NCI-H460 (cell line): Measurements from ENCODE around the gene RAB34. TPM values are rescaled to one million over a fixed set of nuclear protein-coding genes. Genes with fewer than 3 reads are reported as not detected.

Experiments
- DNase-seq: peaks from one replicate; pipeline ENCODE4 v3.0.0-alpha.2; 2016; ENCODE audit warnings: low read depth; ENCODE audit errors: extremely low read depth
- polyA plus RNA-seq: library from polyadenylated mRNA; depleted of rRNA; stranded (reverse); fragments of >200 nt; gene quantifications from 2 replicates; pipeline ENCODE4 v1.2.3, GENCODE V29; 2014; cell fraction: nucleus; rRNA removed
- total RNA-seq: library from RNA; depleted of rRNA; stranded (reverse); fragments of >200 nt; shearing (Covaris generic); gene quantifications from 2 replicates; pipeline ENCODE4 v1.2.3, GENCODE V29; 2014; rRNA removed

The RAB34 gene, protein sequence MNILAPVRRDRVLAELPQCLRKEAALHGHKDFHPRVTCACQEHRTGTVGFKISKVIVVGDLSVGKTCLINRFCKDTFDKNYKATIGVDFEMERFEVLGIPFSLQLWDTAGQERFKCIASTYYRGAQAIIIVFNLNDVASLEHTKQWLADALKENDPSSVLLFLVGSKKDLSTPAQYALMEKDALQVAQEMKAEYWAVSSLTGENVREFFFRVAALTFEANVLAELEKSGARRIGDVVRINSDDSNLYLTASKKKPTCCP
- total RNA-seq, result 170 and 179 TPM in 2 replicates
- polyA plus RNA-seq, result 339 and 432 TPM in 2 replicates

DNA sequence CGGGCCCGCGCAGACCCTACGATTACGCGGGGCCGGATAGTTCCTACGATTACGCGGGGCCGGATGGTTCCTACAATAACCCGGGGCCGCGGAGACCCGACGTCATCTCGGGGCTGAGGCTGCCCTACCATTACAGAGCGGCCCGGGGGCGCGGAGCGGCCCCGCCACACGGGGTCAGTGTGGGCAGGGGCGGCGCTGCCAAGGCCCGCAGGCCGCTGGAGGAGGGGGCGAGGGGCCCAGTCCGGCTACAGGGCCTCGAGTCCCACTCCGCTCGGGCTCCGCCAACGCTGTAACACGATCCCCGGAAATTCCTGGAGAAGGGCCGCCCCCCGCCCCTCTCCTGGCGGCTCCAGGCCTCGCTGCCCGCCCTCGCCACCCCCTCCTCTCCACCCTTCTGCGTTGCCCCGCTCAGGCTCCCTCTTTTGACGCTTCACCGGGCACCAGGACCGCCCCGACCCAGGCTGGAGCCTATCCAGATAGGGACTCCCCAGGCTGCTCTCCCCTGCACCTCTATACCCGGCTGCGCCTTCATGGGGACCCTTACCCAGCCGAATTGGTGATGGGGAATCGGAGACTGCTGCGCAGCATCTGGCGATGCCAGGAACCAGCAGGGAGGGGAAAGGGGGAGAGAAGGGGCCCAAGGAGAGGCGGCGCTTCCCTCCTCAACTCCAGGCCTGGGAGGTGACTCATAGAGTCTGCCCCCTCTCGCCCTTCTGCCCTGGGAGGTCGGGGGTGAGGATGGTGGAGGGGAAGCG is at the start of gene RAB34:
Gene RAB34, minus strand, starts transcription at position 291 of the 755 bp plus-strand sequence. CDS start 602 bp downstream, outside the sequence.
- DNase-seq, result peak; percentile 76

DNA sequence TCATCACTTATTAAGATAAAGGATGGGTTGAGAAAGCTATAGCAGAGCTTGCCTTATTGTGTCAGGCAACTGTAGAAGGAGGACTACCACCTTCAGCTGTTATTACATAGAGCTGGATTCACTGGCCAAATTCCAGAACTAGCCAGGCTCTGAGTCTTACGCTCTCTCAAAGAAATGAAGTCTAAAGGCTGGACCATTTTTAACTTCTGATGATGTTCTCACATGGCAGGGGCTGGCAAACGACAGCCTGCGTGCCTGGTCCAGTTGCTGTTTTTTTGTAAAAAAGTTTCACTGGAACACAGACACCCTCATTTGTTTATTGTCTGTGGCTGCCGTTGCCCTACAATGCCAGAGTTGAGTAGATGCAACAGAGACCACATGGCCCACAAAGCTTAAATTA is 47.4 kb upstream of the RAB34 start:
- no peak for DNase-seq

DNA sequence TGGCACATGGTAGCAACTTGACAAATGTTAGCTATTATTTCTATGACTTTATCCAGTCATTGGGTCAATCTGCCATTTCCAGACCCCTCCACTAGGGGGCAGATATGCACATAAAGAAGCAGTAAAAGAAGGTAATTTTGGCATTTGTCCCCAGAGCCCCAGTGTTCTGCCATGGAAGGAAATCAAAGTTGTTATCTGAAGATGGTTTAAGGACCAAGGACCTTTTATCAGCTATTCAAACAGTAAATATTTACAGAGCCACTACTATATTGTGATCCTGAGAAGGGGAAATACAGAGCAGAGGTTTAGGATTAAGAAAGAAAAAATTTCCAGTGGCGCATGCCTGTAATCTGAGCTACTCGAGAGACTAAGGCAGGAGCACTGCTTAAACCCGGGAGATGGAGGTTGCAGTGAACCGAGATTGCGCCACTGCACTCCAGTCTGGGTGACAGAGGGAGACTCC is 46.2 kb upstream of the RAB34 start:
- DNase-seq, result peak; percentile 74

DNA sequence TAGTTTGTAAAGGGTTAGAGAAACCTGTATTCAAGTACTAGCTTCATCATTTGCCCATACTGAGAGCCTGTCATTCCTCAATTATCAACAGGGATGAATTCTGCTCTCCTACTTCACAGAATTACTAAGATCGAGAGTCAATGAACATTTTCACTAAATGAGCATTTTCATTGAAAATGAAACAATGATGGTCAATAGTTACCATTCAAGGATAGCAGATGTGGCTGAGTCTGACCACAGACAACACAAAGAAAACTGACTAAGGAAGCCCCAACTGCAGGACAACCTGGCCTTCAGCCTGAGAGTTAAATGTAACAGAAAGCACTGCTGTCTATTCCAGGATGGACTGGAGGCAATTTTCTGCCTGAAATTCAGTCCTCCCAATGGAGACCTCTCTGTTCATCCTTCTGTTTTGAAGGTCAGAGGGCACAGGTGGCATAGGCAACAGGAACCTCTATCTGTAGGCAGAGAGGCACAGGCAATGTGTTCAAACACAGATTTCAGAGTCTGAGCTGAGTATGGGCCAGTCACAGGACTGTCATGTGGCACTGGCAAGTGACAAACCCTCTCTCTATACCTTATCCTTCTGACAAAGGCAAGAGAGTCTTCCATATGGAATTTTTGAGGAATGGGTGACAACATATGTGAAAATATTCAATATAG is 45.6 kb upstream of the RAB34 start:
- DNase-seq, result no peak

DNA sequence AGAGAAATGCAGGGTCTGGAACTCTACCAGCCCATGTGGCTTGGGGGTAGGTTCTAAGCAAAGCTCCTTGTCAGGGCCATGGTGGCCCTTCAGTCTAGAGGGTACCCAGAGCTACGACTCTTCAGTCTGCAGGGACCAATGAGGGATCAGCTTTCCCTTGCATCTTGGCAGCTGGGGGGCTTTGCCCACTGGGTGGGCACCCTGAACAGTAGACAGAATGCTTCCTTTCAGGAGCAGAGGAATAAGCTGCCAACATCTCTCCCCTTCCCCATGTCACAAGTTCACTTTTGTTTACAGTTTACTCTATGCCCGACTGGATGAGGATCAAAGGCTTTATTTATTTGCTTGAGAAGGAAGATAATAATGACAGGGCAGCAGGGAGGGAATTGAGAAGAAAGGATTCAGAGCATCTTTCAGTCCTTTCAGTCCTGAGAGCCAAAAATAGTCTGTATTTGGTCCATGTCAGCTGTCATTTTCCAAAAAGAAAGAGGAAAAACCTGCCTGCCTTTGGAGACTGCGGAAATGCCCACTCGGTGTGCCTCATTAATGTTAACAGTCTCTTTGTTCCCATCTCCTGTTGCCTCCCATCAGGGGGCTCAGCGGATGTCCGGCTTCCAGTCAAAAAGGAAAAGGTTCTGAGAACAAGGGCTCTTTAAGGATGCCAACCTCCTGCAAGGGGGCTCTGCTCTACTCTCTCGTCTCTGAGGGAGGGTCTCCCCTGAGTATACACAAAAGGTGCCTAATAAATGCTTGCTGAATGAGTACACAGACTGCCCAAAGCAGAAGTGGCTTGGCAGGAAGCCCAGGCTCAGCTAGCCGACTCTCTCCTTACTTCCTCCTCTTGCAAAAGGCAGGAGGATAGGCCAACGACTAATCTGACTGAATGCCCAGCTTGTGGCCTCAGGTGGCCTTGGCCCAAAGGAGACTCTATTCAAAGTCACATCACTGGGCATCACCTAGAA is 43.2 kb upstream of the RAB34 start:
- DNase-seq, result no peak

DNA sequence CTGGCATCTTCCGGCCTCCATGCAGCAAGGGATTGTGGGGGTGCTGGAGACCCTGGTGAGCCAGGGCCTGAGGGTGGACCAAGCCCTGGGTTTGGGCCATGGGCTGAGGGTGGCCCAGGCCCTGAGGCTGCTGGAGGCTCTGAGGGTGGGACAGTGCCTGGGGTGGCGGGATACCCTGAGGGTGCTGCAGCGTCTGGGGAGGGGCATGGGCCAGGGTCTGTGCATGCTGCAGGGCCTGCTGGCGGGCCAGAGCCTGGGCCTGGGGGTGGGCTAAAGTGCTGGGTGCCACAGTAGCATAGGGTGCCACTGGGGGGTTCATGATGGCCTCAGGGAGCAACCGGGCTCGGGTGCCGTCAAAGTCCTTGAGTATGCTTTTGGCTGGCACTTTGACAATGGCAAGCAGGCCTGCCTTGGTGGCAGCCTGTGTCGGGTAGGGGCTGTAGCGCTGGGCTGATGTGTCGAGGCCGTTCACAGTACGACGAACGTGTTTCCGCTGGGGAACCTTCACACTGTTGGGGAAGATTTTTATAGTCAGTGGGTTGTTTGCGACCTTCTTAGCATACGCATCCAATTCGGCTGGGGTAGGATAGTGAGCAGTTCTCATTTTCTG is 41.7 kb upstream of the RAB34 start:
- no peak for DNase-seq

DNA sequence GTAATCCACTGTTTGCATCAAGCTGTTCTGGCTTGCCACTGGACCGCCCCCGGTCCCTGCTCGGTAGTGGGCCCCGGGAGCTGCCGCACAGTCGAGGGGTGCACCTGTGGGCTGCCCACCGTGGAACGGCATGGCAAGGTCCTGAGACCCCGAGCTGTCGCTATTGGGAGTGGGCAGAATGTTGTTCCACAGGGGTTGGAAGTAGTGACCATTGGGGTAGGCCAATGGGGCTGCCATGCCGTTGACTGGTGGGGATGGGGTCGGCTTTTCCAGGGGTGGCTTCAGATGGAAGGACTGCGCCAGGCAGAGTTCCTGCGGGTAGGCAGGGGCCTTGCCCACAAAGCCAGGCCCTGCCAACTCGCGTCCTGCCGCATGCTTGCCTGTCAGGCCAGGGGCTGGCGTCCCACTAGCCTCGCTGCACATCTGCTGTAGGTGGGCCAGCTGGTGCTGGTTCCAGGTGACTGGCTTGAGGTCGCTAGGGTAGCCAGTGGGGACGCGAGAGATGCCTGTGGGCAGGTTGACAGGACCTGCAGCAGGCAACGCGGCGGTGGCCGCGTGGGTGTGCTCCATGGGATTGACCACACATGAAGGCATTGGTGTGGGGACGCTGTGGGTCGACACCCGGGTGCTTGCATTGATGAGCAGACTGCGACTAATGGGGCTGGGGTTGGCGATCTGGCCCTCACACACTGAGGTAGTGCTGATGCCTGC is 40.9 kb upstream of the RAB34 start:
- DNase-seq, result no peak

DNA sequence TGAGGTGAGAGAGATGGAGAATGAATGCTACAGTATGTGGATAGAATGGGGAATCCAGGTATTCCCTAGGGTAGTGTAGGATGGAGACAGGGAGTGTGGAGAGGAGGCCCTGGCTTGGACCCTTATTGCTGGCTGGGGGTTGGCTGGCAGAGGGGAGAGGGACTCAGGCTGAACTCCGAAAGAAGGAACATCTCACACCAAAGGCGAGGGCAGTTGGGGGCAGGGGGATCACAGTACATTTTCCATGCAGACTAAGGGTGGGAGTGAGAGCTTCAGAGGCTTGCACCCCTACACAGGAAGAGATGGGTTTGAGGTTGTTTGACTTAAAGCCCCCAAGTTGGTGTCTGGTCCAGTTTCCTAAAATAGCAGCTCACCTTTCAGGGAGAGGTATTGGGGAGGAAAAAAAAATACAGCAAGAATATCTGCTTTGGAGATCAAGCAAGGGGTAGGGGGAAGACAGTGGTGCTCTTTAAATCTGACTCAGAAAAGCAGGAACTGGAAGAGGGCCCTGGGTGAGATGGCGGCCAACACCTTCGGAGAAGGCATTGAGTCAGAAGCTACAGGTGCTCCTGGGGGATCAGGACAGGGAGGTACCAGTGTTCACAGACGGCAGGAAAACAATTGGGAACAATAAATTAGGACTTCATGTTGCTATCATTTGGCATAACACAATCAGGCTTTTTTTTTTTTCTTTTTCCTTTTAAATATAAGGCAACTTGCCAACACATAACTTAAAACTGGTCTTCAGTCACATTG is 38.6 kb upstream of the RAB34 start:
- no peak for DNase-seq

DNA sequence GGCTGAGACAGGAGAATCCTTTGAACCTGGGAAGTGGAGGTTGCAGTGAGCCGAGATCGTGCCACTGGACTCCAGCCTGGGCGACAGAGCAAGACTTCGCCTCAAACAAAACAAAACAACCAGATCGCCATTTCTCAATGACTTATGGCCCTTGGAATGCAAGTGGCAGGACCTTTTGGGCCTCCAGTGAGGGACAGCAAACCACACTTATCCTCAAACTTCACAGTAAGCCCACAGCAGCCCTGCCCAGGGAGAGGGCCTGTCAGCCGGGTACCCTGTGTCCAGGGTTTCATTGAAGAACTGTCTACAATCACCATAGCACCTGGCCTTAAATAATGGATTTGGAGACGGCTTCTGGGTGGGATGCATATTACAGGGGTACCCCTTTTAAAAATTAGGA is 37.8 kb upstream of the RAB34 start:
- DNase-seq, result no peak

DNA sequence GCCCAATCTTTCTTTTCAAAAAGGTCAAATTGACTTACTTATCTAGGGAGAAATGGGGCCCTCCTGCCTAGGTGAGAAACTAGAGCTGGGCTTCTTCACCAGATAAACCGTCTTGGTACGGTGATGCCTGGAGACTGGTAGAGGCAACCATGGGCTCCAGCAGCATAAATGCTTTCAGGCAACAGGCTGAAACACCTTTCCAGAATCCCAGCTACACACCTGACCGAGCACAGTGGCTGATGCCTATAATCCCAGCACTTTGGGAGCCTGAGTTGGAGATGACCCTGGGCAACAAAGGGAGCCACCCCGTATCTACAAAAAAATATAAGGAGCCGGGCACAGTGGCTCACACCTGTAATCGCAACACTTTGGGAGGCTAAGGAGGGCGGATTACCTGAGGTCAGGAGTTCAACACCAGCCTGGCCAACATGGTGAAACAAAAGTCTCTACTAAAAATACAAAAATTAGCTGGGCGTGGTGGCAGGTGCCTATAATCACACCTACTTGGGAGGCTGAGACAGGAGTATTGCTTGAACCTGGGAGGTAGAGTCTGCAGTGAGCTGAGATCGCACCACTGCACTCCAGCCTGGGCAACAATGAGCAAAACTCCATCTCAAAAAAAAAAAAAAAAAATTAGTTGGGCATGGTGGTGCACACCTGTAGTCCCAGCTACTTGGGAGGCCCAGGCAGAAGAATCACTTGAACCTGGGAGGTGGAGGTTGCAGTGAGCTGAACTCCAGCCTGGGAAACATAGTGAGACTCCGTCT is 34.1 kb upstream of the RAB34 start:
- no peak for DNase-seq

DNA sequence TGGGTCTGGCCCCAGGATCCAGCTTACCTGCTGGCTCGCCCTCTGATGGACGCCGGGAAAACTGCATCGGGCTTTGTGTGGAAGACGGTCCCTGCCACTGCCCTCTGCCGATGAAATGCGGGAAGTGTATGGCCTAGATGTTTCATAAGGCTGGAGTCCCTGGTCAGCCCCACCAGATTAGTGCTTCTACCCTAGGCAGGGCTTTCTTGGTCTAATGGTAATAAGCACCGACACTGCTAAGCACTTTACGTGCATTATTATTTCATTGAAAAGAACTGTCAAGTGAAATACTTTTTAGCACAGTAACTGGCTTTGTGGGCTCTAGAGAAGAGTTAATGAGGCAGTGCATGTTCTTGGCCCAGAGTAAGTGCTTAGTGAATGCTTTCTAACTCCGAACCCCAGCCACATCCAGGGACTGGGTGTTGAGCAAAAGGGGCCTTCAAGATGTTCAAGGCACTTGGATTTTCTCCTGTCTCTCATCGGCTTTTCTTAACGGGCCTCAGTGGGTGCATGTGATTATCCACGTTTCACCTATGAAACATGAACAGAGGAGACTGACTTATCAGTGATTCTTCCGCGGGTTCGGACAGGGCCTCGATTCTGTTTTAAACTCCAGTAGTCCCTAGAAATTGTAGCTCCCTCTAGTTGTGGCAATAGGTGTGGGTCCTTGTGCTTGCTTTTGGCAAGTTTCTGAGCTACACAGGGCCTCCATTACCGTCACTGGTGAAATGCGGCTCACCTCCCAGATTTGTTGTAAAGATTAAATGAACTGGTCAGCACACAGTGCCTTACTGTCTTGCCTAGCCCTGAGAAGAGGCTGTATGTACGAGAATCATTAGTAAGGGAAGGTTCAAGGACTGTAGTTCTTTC is 32.7 kb upstream of the RAB34 start:
- DNase-seq, result peak; percentile 92

DNA sequence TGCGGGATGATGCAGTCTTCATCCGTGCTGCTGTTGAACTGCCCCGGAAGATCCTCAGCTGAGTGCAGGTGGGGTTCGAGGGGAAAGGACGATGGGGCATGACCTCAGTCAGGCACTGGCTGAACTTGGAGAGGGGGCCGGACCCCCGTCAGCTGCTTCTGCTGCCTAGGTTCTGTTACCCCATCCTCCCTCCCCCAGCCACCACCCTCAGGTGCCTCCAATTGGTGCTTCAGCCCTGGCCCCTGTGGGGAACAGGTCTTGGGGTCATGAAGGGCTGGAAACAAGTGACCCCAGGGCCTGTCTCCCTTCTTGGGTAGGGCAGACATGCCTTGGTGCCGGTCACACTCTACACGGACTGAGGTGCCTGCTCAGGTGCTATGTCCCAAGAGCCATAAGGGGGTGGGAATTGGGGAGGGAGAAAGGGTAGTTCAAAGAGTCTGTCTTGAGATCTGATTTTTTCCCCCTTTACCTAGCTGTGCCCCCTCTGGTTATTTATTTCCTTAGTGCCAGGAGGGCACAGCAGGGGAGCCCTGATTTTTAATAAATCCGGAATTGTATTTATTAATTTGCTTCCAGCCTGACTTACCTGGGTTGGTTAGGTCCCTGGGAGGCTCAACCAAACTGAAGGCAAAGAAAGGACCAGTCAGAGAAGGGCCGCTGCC is 32.0 kb upstream of the RAB34 start:
- no peak for DNase-seq

DNA sequence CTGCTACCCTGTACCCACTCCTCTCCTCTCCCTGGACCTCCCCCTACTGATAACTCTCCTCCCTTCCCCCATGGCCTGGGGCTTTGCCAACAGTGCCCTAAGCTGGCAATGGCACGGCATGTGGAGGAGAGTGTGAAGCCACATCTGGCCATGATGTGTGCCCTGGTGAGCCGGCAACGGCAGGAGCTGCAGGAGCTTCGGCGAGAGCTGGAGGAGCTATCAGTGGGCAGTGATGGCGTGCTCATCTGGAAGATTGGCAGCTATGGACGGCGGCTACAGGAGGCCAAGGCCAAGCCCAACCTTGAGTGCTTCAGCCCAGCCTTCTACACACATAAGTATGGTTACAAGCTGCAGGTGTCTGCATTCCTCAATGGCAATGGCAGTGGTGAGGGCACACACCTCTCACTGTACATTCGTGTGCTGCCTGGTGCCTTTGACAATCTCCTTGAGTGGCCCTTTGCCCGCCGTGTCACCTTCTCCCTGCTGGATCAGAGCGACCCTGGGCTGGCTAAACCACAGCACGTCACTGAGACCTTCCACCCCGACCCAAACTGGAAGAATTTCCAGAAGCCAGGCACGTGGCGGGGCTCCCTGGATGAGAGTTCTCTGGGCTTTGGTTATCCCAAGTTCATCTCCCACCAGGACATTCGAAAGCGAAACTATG is 31.3 kb upstream of the RAB34 start:
- DNase-seq, result no peak

DNA sequence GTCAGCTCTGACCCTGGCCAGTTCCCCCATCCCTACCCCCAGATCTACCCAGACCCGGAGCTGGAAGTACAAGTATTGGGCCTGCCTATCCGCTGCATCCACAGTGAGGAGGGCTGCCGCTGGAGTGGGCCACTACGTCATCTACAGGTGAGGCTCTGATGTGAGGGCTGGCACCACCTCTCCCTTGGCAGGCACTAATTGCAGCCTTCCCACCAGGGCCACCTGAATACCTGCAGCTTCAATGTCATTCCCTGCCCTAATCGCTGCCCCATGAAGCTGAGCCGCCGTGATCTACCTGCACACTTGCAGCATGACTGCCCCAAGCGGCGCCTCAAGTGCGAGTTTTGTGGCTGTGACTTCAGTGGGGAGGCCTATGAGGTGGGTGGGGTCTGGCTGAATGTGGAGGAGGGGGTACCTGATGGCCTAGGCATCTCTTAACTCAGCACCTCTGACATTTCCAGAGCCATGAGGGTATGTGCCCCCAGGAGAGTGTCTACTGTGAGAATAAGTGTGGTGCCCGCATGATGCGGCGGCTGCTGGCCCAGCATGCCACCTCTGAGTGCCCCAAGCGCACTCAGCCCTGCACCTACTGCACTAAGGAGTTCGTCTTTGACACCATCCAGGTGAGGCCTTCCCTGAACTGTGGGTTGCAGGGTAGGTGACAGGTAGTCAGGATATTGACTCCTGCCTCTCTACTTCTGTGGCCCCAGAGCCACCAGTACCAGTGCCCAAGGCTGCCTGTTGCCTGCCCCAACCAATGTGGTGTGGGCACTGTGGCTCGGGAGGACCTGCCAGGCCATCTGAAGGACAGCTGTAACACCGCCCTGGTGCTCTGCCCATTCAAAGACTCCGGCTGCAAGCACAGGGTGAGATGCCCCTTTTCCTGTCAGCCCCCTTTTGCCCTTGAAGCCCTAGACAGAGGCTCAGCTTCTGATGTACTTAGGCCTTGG is 30.4 kb upstream of the RAB34 start:
- no peak for DNase-seq
